DND-41 (cell line): ENCODE measurements around the gene ATP8A2.

Experiments
- EZH2 ChIP-seq: IDR thresholded peaks from 3 replicates; pipeline ENCODE4 v1.6.1; 2012; ENCODE audit warnings: borderline replicate concordance, low read depth, mild to moderate bottlenecking, moderate library complexity, low read length, inconsistent platforms; ENCODE audit not compliant: severe bottlenecking
- TF ChIP-seq, protein P1 (sequence below): IDR thresholded peaks from 2 replicates; pipeline ENCODE4 v1.5.1; 2012; ENCODE audit warnings: borderline replicate concordance, low read length, moderate library complexity, mild to moderate bottlenecking; ENCODE audit not compliant: poor library complexity, severe bottlenecking; ENCODE audit errors: extremely low read depth

DNA sequence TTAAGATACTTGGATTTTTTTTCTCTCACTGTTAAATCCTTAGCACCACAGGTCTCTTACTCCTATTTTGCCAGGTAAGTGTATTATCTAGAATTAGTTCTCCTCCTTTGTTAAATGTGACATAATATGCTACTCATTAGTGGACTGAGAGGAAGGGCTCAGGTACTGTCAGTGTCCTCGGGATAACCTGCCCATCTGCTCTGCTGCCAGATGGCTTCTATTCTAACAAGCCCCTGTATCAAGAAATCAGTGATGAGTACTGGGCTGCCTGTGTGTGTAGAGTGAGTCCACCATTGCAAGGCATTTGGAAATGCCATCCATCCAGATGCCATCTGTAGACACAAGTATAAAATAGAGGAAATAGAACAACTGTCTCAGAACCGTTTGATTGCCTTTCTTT lies 209.6 kb downstream of the ATP8A2 start:
- TF ChIP-seq, protein P1, sequence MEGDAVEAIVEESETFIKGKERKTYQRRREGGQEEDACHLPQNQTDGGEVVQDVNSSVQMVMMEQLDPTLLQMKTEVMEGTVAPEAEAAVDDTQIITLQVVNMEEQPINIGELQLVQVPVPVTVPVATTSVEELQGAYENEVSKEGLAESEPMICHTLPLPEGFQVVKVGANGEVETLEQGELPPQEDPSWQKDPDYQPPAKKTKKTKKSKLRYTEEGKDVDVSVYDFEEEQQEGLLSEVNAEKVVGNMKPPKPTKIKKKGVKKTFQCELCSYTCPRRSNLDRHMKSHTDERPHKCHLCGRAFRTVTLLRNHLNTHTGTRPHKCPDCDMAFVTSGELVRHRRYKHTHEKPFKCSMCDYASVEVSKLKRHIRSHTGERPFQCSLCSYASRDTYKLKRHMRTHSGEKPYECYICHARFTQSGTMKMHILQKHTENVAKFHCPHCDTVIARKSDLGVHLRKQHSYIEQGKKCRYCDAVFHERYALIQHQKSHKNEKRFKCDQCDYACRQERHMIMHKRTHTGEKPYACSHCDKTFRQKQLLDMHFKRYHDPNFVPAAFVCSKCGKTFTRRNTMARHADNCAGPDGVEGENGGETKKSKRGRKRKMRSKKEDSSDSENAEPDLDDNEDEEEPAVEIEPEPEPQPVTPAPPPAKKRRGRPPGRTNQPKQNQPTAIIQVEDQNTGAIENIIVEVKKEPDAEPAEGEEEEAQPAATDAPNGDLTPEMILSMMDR: no peak
- no peak for TF ChIP-seq EZH2
